Keratinocyte (primary cell): ENCODE data around the gene TSPAN18. TPM values are rescaled to one million over a fixed set of nuclear protein-coding genes. Genes with fewer than 3 reads are reported as not detected.

Source experiments
- DNase-seq: peaks from one replicate; pipeline ENCODE4 v3.0.0-alpha.2; 2011; ENCODE audit warnings: low read depth, missing footprints, low spot score
- FAIRE-seq: peaks from 2 replicates; lab custom pipeline; 2011; peaks lifted over from hg19 to GRCh38; lab: Jason Lieb, UNC
- H2AFZ ChIP-seq: 2 replicates; pipeline ENCODE4 v1.6.0; 2012; ENCODE audit warnings: low read length, control low read depth, inconsistent platforms; ENCODE audit not compliant: control insufficient read depth
- H3K27ac ChIP-seq: 2 replicates; pipeline ENCODE4 v1.5.1; 2011; ENCODE audit warnings: low read length; ENCODE audit not compliant: control insufficient read depth, insufficient read depth
- H3K27me3 ChIP-seq: 3 replicates; pipeline ENCODE4 v1.6.0; 2011; ENCODE audit warnings: low read length; ENCODE audit not compliant: control insufficient read depth, insufficient read depth; ENCODE audit errors: extremely low read depth
- H3K36me3 ChIP-seq, 2 experiments: 2 replicates in 1 of 2; 3 replicates in 1 of 2; pipeline ENCODE4 v1.5.1; 2011; ENCODE audit warnings: low read length in 2 of 2, mild to moderate bottlenecking in 1 of 2; ENCODE audit not compliant: control insufficient read depth in 2 of 2, insufficient read depth in 2 of 2; ENCODE audit errors: extremely low read depth in 1 of 2
- H3K4me1 ChIP-seq: 3 replicates; pipeline ENCODE4 v1.5.1; 2011; ENCODE audit warnings: low read length; ENCODE audit not compliant: control insufficient read depth, insufficient read depth; ENCODE audit errors: extremely low read depth
- H3K4me2 ChIP-seq: 3 replicates; pipeline ENCODE4 v1.6.0; 2011; ENCODE audit warnings: low read depth, low read length; ENCODE audit not compliant: control insufficient read depth, insufficient read depth; ENCODE audit errors: extremely low read depth
- H3K4me3 ChIP-seq, 3 experiments: fragments of 200-600 bp in 1 of 3; sonication (generic) in 1 of 3; 2 replicates in 2 of 3; 3 replicates in 1 of 3; pipeline ENCODE4 v1.5.1; 2011 to 2016; ENCODE audit warnings: low read length in 3 of 3, mild to moderate bottlenecking in 3 of 3, control low read depth in 2 of 3, inconsistent platforms in 1 of 3, low read depth in 1 of 3, mixed read lengths in 1 of 3, mixed run types in 1 of 3, moderate library complexity in 1 of 3; ENCODE audit not compliant: control insufficient read depth in 2 of 3, insufficient read depth in 2 of 3; ENCODE audit errors: extremely low read depth in 1 of 3
- H3K79me2 ChIP-seq: 2 replicates; pipeline ENCODE4 v1.6.0; 2012; ENCODE audit warnings: low read length; ENCODE audit not compliant: control insufficient read depth, insufficient read depth
- H3K9ac ChIP-seq: 3 replicates; pipeline ENCODE4 v1.6.0; 2011; ENCODE audit warnings: low read length; ENCODE audit not compliant: control insufficient read depth, insufficient read depth; ENCODE audit errors: extremely low read depth
- H3K9me1 ChIP-seq: 3 replicates; pipeline ENCODE4 v1.6.0; 2011; ENCODE audit warnings: low read length; ENCODE audit not compliant: control insufficient read depth, insufficient read depth; ENCODE audit errors: extremely low read depth
- H3K9me3 ChIP-seq: 2 replicates; pipeline ENCODE4 v1.5.1; 2012; ENCODE audit warnings: low read depth, low read length; ENCODE audit not compliant: control insufficient read depth
- H4K20me1 ChIP-seq: 3 replicates; pipeline ENCODE4 v1.6.0; 2011; ENCODE audit warnings: low read length; ENCODE audit not compliant: control insufficient read depth, insufficient read depth; ENCODE audit errors: extremely low read depth
- EZH2 ChIP-seq: IDR thresholded peaks from one replicate; pipeline ENCODE4 v1.6.1; 2012; ENCODE audit warnings: inconsistent platforms, mild to moderate bottlenecking, low read length, moderate library complexity
- dilution Hi-C: fragments of 300-500 bp; cut with MboI; formaldehyde crosslinking; loops from one replicate; pipeline ENCODE4 v1.7.0; 2020; ENCODE audit warnings: low sequenced_read_pairs; ENCODE audit not compliant: extremely low pct_ligation_motif_present
- polyA plus RNA-seq, 5 experiments: library from polyadenylated mRNA; depleted of rRNA in 3 of 5; stranded (reverse) in 3 of 5; stranded (forward) in 1 of 5; unstranded in 1 of 5; fragments of >200 nt; gene quantifications; 1 replicate in 1 of 5; 2 replicates in 3 of 5; 3 replicates in 1 of 5; pipeline versions ENCODE4 v1.2.1 to v1.2.3, GENCODE V29; 2011 to 2012; ENCODE audit warnings: missing spikeins in 2 of 5, low read depth in 1 of 5, low replicate concordance in 1 of 5
- TF ChIP-seq, protein P1 (sequence below), 3 experiments: IDR thresholded peaks in 1 of 3; conservative IDR thresholded peaks in 1 of 3; optimal IDR thresholded peaks in 1 of 3; 2 replicates in 2 of 3; 3 replicates in 1 of 3; pipeline versions ENCODE3 to v1.5.1; 2011; ENCODE audit warnings: low read length in 3 of 3, mild to moderate bottlenecking in 3 of 3, moderate library complexity in 2 of 3, control low read depth in 1 of 3, inconsistent platforms in 1 of 3; ENCODE audit not compliant: insufficient read depth in 2 of 3; ENCODE audit errors: extremely low read depth in 1 of 3

The TSPAN18 gene
- polyA plus RNA-seq, 1 donor (not counting 4 experiments of a cell fraction or from before 2014, with no cell fraction given), result not detected

DNA sequence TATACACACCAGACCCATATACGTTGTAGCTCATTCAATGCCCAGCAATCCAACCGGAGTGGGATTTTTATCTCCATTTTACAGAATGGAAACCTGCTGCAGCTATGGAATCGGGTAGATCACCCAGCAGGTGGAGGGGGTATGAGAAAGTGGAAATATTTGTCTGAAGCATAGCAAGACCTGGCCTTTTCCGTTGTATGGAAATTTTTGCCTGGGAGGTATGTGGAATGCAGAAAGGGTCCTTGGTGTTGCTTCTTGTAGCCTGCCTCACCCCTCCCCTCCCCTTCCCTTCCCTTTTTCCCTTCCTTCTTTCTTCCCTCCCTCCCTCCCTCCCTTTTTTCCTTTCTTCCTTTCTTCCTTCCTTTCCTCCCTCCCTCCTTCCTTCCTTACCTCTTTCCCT lies 15.2 kb downstream of the TSPAN18 start:
- Histone ChIP-seq H3K27me3 (peaks cover 37% of the 10 kb centered on the region), H3K27ac (no peak overlapping the region), H3K79me2 (no peaks in the 10 kb centered on the region), H3K9ac (no peak overlapping the region), H3K9me1 (peaks cover 3% of the 10 kb centered on the region), H3K4me3 (no peak overlapping the region), H4K20me1 (no peaks in the 10 kb centered on the region), H2AFZ (no peak overlapping the region), H3K4me2 (no peak overlapping the region), H3K36me3 (no peaks in the 10 kb centered on the region), H3K9me3 (no peaks in the 10 kb centered on the region), H3K4me1 (no peaks in the 10 kb centered on the region)
- no peak for FAIRE-seq
- dilution Hi-C loops, result no loop called here
- TF ChIP-seq, protein P1, sequence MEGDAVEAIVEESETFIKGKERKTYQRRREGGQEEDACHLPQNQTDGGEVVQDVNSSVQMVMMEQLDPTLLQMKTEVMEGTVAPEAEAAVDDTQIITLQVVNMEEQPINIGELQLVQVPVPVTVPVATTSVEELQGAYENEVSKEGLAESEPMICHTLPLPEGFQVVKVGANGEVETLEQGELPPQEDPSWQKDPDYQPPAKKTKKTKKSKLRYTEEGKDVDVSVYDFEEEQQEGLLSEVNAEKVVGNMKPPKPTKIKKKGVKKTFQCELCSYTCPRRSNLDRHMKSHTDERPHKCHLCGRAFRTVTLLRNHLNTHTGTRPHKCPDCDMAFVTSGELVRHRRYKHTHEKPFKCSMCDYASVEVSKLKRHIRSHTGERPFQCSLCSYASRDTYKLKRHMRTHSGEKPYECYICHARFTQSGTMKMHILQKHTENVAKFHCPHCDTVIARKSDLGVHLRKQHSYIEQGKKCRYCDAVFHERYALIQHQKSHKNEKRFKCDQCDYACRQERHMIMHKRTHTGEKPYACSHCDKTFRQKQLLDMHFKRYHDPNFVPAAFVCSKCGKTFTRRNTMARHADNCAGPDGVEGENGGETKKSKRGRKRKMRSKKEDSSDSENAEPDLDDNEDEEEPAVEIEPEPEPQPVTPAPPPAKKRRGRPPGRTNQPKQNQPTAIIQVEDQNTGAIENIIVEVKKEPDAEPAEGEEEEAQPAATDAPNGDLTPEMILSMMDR (optimal IDR thresholded peaks at IDR 0.05 in 1 of 3, IDR thresholded peaks at IDR 0.05 in 1 of 3, conservative IDR thresholded peaks at IDR 0.05 in 1 of 3; ENCODE audit: extremely low read depth in 1 of 3, insufficient read depth in 2 of 3, low read length in 3 of 3), result no peak
- TF ChIP-seq EZH2, result no peak
- DNase-seq, result no peak

- DNase-seq (no peak), FAIRE-seq (no peak)
- H3K36me3 ChIP-seq, result no peaks in the 10 kb centered on the region
- no peak overlapping the region for H3K9ac ChIP-seq
- TF ChIP-seq, protein P1 (optimal IDR thresholded peaks at IDR 0.05 in 1 of 3, IDR thresholded peaks at IDR 0.05 in 1 of 3, conservative IDR thresholded peaks at IDR 0.05 in 1 of 3; ENCODE audit: extremely low read depth in 1 of 3, insufficient read depth in 2 of 3, low read length in 3 of 3), result no peak
- no peak for TF ChIP-seq EZH2
- H3K27ac ChIP-seq, result no peak overlapping the region
- peaks cover 35% of the 10 kb centered on the region for H3K27me3 ChIP-seq
- H3K79me2 ChIP-seq, result no peaks in the 10 kb centered on the region
- no peak overlapping the region for H2AFZ ChIP-seq
- H4K20me1 ChIP-seq, result no peaks in the 10 kb centered on the region
- no peaks in the 10 kb centered on the region for H3K9me3 ChIP-seq
- dilution Hi-C loops, result no loop called here
- H3K4me2 ChIP-seq, result no peak overlapping the region
- H3K4me3 ChIP-seq, result no peak overlapping the region
- H3K9me1 ChIP-seq, result peaks cover under 1% of the 10 kb centered on the region
- H3K4me1 ChIP-seq, result no peaks in the 10 kb centered on the region
These were observed 15.9 kb downstream of the TSPAN18 start for GRCh38 chr11:44742508-44743246.
